Measurements from ENCODE around the gene CLDND2.

Gene CLDND2

DNA sequence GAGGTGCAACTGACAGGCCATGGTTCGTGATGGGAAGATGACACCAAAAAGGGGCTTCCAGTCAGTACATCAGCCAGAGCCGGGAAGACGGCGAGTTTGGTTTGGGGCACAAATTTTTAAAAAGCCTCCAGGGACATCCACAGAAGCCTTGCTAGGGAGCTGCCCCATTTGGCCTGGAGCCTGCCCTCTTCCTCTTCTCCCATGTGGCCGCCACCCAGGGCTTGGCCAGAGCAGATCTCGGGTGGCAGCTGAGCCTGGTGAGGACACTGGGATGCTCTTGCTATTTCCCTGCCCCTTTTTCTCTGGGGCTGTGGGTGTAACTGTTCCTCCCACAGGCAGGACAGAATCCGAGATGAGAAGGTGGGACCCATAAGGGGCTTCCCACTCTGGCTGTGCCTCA, 10.9 kb downstream of the CLDND2 start:
- no peaks in the 10 kb centered on the region for H3K9me3 ChIP-seq (ENCODE audit: control insufficient read depth in 5 of 5, low read length in 5 of 5)
- H3K4me3 ChIP-seq (ENCODE audit: low read depth in 1 of 5, low read length in 5 of 5): no peak overlapping the region
- H3K27me3 ChIP-seq (ENCODE audit: control insufficient read depth in 5 of 5, insufficient read depth in 4 of 5, low read length in 5 of 5): no peaks in the 10 kb centered on the region
- no peak overlapping the region for H3K9ac ChIP-seq (ENCODE audit: low read length in 5 of 5)
- H3K36me3 ChIP-seq (ENCODE audit: control insufficient read depth in 5 of 5, insufficient read depth in 5 of 5, low read length in 5 of 5): peaks cover 0 to 7% (median 4%) of the 10 kb centered on the region in 5 donors
- peaks cover 0 to 18% (median 8%) of the 10 kb centered on the region in 5 donors for H3K4me1 ChIP-seq (ENCODE audit: control insufficient read depth in 5 of 5, insufficient read depth in 5 of 5, low read length in 5 of 5)
- H3K27ac ChIP-seq (ENCODE audit: low read depth, low read length): no peak overlapping the region

DNA sequence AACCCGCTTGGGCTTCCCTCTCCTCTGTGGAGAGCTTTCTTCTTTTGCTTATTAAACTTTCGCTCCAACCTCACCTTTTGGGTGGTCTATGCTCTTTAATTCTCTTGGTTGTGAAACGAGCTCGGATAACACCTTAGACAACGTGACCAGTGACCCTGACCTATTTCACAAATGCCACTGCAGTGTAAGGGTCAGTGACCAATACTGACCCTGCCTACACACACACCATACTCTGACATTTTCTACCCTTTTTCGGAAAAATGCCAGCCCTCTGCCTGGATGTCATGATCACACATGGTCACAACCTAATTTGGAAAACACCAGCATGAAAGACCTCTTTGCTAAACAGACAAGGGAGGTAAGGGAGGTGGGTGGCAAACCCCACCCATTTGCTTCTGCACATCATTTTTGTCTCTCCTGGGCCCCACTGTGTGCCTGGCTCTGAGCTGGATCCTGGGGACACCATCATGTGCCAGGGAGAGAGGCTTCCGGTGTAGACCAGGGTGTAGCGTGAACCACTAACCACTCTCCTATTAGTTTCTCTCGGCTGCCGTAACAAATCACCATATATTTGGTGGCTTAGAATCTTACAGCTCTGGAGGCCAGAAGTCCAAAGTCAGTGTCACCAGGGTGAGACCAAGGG, 12.5 kb downstream of the CLDND2 start:
- no peaks in the 10 kb centered on the region for H3K9me3 ChIP-seq (ENCODE audit: control insufficient read depth in 5 of 5, low read length in 5 of 5)
- no peak overlapping the region for H3K27ac ChIP-seq (ENCODE audit: low read depth, low read length)
- H3K36me3 ChIP-seq (ENCODE audit: control insufficient read depth in 5 of 5, insufficient read depth in 5 of 5, low read length in 5 of 5): peaks cover 0 to 24% (median 20%) of the 10 kb centered on the region in 5 donors
- H3K9ac ChIP-seq (ENCODE audit: low read length in 5 of 5): no peak overlapping the region
- no peaks in the 10 kb centered on the region for H3K27me3 ChIP-seq (ENCODE audit: control insufficient read depth in 5 of 5, insufficient read depth in 4 of 5, low read length in 5 of 5)
- H3K4me1 ChIP-seq (ENCODE audit: control insufficient read depth in 5 of 5, insufficient read depth in 5 of 5, low read length in 5 of 5): peaks cover 0 to 7% (median 4%) of the 10 kb centered on the region in 5 donors
- no peak overlapping the region for H3K4me3 ChIP-seq (ENCODE audit: low read depth in 1 of 5, low read length in 5 of 5)

DNA sequence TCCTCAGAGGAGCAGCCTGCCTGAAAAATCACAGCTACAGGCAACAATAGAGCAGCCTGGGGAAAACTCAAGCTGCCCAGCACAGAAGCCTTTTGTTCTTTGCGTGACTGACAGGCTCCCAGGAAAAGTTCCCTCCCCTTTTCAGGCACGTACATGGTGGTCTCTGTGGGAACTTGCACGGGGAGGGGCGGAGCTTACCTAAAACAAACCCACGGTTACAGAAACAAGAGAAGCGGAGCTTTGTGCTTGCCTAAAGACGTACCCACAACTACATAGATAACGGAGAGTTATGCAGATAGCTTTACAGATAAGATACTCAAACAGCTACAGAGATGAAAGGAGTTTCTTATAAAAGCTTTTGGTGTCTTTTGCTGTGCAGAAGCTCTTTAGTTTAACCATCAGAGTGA, 14.1 kb downstream of the CLDND2 start:
- Histone ChIP-seq H3K4me1 (ENCODE audit: control insufficient read depth in 5 of 5, insufficient read depth in 5 of 5, low read length in 5 of 5) (peaks cover 0 to 7% (median 4%) of the 10 kb centered on the region in 5 donors), H3K36me3 (ENCODE audit: control insufficient read depth in 5 of 5, insufficient read depth in 5 of 5, low read length in 5 of 5) (peaks cover 0 to 39% (median 33%) of the 10 kb centered on the region in 5 donors), H3K4me3 (ENCODE audit: low read depth in 1 of 5, low read length in 5 of 5) (no peak overlapping the region), H3K27ac (ENCODE audit: low read depth, low read length) (no peak overlapping the region), H3K27me3 (ENCODE audit: control insufficient read depth in 5 of 5, insufficient read depth in 4 of 5, low read length in 5 of 5) (no peaks in the 10 kb centered on the region), H3K9ac (ENCODE audit: low read length in 5 of 5) (no peak overlapping the region), H3K9me3 (ENCODE audit: control insufficient read depth in 5 of 5, low read length in 5 of 5) (no peaks in the 10 kb centered on the region)

- H3K4me3 ChIP-seq (ENCODE audit: low read depth in 1 of 5, low read length in 5 of 5): no peak overlapping the region
- no peak overlapping the region for H3K9ac ChIP-seq (ENCODE audit: low read length in 5 of 5)
- no peak overlapping the region for H3K27ac ChIP-seq (ENCODE audit: low read depth, low read length)
Measured at GRCh38 chr19:51354103-51354741, 14.6 kb downstream of the CLDND2 start.

DNA sequence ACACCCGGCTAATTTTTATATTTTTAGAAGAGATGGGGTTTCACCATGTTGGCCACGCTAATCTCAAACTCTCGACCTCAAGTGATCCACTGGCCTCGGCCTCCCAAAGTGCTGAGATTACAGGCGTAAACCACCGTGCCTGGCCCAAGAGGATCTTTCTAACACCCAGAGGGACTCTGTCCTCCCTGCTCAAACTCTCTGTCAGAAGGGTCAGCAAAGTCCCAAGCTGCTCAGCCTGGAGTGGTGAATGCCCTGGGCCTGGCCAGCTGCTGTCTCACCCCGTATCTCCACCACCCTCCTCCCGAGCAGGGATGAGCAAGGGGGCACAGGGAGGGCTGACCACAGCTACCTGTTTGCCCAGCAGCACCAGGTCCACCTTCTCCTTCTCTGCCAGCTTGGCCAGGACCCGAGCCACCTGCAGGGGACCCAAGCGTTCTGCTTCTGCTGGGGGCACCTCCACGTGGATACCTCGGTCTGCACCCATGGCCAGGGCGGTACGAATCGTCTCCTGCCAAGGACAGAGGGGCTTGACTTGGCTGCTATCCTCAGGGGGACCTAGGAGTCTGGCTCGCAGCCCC, 15.9 kb downstream of the CLDND2 start:
- Histone ChIP-seq H3K36me3 (ENCODE audit: control insufficient read depth in 5 of 5, insufficient read depth in 5 of 5, low read length in 5 of 5) (peaks cover 6 to 47% (median 37%) of the 10 kb centered on the region in 5 donors), H3K9ac (ENCODE audit: low read length in 5 of 5) (no peak overlapping the region), H3K4me3 (ENCODE audit: low read depth in 1 of 5, low read length in 5 of 5) (no peak overlapping the region), H3K27me3 (ENCODE audit: control insufficient read depth in 5 of 5, insufficient read depth in 4 of 5, low read length in 5 of 5) (no peaks in the 10 kb centered on the region), H3K27ac (ENCODE audit: low read depth, low read length) (no peak overlapping the region), H3K4me1 (ENCODE audit: control insufficient read depth in 5 of 5, insufficient read depth in 5 of 5, low read length in 5 of 5) (peaks cover 0 to 3% (median 0%) of the 10 kb centered on the region in 5 donors), H3K9me3 (ENCODE audit: control insufficient read depth in 5 of 5, low read length in 5 of 5) (no peaks in the 10 kb centered on the region)

More at GRCh38 chr19:51354103-51354741, 14.6 kb downstream of the CLDND2 start:
- Histone ChIP-seq H3K4me1 (ENCODE audit: control insufficient read depth in 5 of 5, insufficient read depth in 5 of 5, low read length in 5 of 5) (peaks cover 0 to 7% (median 4%) of the 10 kb centered on the region in 5 donors), H3K9me3 (ENCODE audit: control insufficient read depth in 5 of 5, low read length in 5 of 5) (no peaks in the 10 kb centered on the region), H3K36me3 (ENCODE audit: control insufficient read depth in 5 of 5, insufficient read depth in 5 of 5, low read length in 5 of 5) (peaks cover 0 to 43% (median 38%) of the 10 kb centered on the region in 5 donors), H3K27me3 (ENCODE audit: control insufficient read depth in 5 of 5, insufficient read depth in 4 of 5, low read length in 5 of 5) (no peaks in the 10 kb centered on the region)

GRCh38 chr19:51351266-51351990, 17.4 kb downstream of the CLDND2 start:
- Histone ChIP-seq H3K36me3 (ENCODE audit: control insufficient read depth in 5 of 5, insufficient read depth in 5 of 5, low read length in 5 of 5) (peaks cover 7 to 62% (median 51%) of the 10 kb centered on the region in 5 donors), H3K4me3 (ENCODE audit: low read depth in 1 of 5, low read length in 5 of 5) (no peak overlapping the region), H3K9ac (ENCODE audit: low read length in 5 of 5) (no peak overlapping the region), H3K27ac (ENCODE audit: low read depth, low read length) (no peak overlapping the region), H3K4me1 (ENCODE audit: control insufficient read depth in 5 of 5, insufficient read depth in 5 of 5, low read length in 5 of 5) (no peaks in the 10 kb centered on the region), H3K27me3 (ENCODE audit: control insufficient read depth in 5 of 5, insufficient read depth in 4 of 5, low read length in 5 of 5) (no peaks in the 10 kb centered on the region), H3K9me3 (ENCODE audit: control insufficient read depth in 5 of 5, low read length in 5 of 5) (no peaks in the 10 kb centered on the region)

GRCh38 chr19:51347209-51347928, 21.4 kb downstream of the CLDND2 start:
- Histone ChIP-seq H3K4me1 (ENCODE audit: control insufficient read depth in 5 of 5, insufficient read depth in 5 of 5, low read length in 5 of 5) (no peaks in the 10 kb centered on the region), H3K27ac (ENCODE audit: low read depth, low read length) (no peak overlapping the region), H3K27me3 (ENCODE audit: control insufficient read depth in 5 of 5, insufficient read depth in 4 of 5, low read length in 5 of 5) (no peaks in the 10 kb centered on the region), H3K9ac (ENCODE audit: low read length in 5 of 5) (no peak overlapping the region), H3K9me3 (ENCODE audit: control insufficient read depth in 5 of 5, low read length in 5 of 5) (no peaks in the 10 kb centered on the region), H3K36me3 (ENCODE audit: control insufficient read depth in 5 of 5, insufficient read depth in 5 of 5, low read length in 5 of 5) (peaks cover 10 to 69% (median 62%) of the 10 kb centered on the region in 5 donors), H3K4me3 (ENCODE audit: low read depth in 1 of 5, low read length in 5 of 5) (no peak overlapping the region)

GRCh38 chr19:51346742-51347141, 22.1 kb downstream of the CLDND2 start:
- Histone ChIP-seq H3K4me1 (ENCODE audit: control insufficient read depth in 5 of 5, insufficient read depth in 5 of 5, low read length in 5 of 5) (no peaks in the 10 kb centered on the region), H3K36me3 (ENCODE audit: control insufficient read depth in 5 of 5, insufficient read depth in 5 of 5, low read length in 5 of 5) (peaks cover 10 to 63% (median 56%) of the 10 kb centered on the region in 5 donors), H3K27me3 (ENCODE audit: control insufficient read depth in 5 of 5, insufficient read depth in 4 of 5, low read length in 5 of 5) (no peaks in the 10 kb centered on the region), H3K4me3 (ENCODE audit: low read depth in 1 of 5, low read length in 5 of 5) (no peak overlapping the region), H3K27ac (ENCODE audit: low read depth, low read length) (no peak overlapping the region), H3K9ac (ENCODE audit: low read length in 5 of 5) (no peak overlapping the region), H3K9me3 (ENCODE audit: control insufficient read depth in 5 of 5, low read length in 5 of 5) (no peaks in the 10 kb centered on the region)

DNA sequence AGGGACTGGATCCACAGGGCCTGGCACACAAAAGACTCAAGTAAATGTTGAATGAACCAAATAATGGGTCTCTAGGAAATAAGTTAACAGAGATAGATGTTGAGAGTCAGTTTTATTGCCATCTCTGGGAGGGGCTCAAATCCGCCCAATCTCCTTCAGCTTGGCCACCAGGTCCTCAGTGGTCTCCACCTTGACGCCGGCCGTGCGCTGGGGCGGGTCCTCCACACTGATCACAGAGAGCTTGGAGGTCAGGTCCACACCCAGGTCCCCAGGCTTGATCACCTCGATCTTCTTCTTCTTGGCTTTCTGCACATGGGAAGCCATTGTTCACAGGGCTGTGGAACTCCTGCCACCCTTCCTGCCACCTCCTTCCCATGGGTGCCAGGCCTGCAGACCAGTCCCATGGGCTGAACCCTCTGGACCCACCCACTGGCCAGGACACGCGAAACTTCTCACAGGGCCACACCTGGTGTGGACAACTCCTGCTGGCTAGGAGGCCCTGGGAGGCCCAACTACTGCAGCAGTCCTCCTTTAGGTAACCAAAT, 23.7 kb downstream of the CLDND2 start:
- no peak overlapping the region for H3K4me3 ChIP-seq (ENCODE audit: low read depth in 1 of 5, low read length in 5 of 5)
- no peaks in the 10 kb centered on the region for H3K9me3 ChIP-seq (ENCODE audit: control insufficient read depth in 5 of 5, low read length in 5 of 5)
- H3K27ac ChIP-seq (ENCODE audit: low read depth, low read length): no peak overlapping the region
- no peak overlapping the region for H3K9ac ChIP-seq (ENCODE audit: low read length in 5 of 5)
- peaks cover 0 to 8% (median 5%) of the 10 kb centered on the region in 5 donors for H3K4me1 ChIP-seq (ENCODE audit: control insufficient read depth in 5 of 5, insufficient read depth in 5 of 5, low read length in 5 of 5)
- no peaks in the 10 kb centered on the region for H3K27me3 ChIP-seq (ENCODE audit: control insufficient read depth in 5 of 5, insufficient read depth in 4 of 5, low read length in 5 of 5)
- peaks cover 10 to 48% (median 42%) of the 10 kb centered on the region in 5 donors for H3K36me3 ChIP-seq (ENCODE audit: control insufficient read depth in 5 of 5, insufficient read depth in 5 of 5, low read length in 5 of 5)
